ENCODE data around the gene CCL1. TPM values are rescaled to one million over a fixed set of nuclear protein-coding genes. Genes with fewer than 3 reads are reported as not detected.

Gene CCL1, protein sequence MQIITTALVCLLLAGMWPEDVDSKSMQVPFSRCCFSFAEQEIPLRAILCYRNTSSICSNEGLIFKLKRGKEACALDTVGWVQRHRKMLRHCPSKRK
- not detected in 2 replicates for total RNA-seq

GRCh38 chr17:34363183-34363661 is at the start of gene CCL1:
CCL1 (minus strand) TSS chr17:34363233; CDS start chr17:34363161, 72 bp downstream.

GRCh38 chr17:34356194-34356593 is 6.8 kb downstream of the CCL1 start, which contains the start of gene CCL13:
CCL13 (plus strand) TSS chr17:34356480; CDS start chr17:34356527, 47 bp downstream.

DNA sequence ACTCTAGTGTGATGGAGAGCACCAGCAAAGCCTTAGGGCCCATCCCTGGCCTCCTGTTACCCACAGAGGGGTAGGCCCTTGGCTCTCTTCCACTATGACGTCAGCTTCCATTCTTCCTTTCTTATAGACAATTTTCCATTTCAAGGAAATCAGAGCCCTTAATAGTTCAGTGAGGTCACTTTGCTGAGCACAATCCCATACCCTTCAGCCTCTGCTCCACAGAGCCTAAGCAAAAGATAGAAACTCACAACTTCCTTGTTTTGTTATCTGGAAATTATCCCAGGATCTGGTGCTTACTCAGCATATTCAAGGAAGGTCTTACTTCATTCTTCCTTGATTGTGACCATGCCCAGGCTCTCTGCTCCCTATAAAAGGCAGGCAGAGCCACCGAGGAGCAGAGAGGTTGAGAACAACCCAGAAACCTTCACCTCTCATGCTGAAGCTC is 44.0 kb downstream of the CCL1 start, which contains the start of gene CCL8:
TSS of gene CCL8 (plus strand) at position 397 of the 445 bp plus-strand sequence. CDS start 67 bp downstream, outside the sequence.

Other genes with a start within 250 kb of the CCL1 start
- gene CCL2, start 107.9 kb downstream of the CCL1 start, total RNA-seq, result 15.1 and 58.1 TPM in 2 replicates
- gene CCL7, start 93.0 kb downstream of the CCL1 start, total RNA-seq, result not detected in 2 replicates
- gene CCL11, start 77.5 kb downstream of the CCL1 start, total RNA-seq, result not detected in 2 replicates
- not detected in 2 replicates for gene CCL8, start 43.8 kb downstream of the CCL1 start, total RNA-seq
- not detected in 2 replicates for gene CCL13, start 6.8 kb downstream of the CCL1 start, total RNA-seq
- gene TMEM132E, start 216.3 kb upstream of the CCL1 start, total RNA-seq, result 0.12 and 0.17 TPM in 2 replicates